HepG2 (cell line): Measurements from ENCODE around the gene TTC19. TPM values are rescaled to one million over a fixed set of nuclear protein-coding genes. Genes with fewer than 3 reads are reported as not detected.

Experiments used
- ATAC-seq: fragments of 200-7000 bp; cut with Tn5 transposase; 3 replicates; pipeline ENCODE4 v1.9.1; 2020; ENCODE audit warnings: mild to moderate bottlenecking, moderate library complexity
- BruUV-seq: library from RNA; stranded (reverse); fragments of 400-500 nt; replicated peaks from 2 replicates; lab custom pipeline; 2021; lab: Mats Ljungman, UMichigan
- CTCF ChIA-PET: fragments of 300-600 bp; formaldehyde crosslinking; extraction: SDS; loops from one replicate; lab custom pipeline; 2021; ENCODE audit warnings: low total read pairs, inconsistent platforms, low intra/inter-chr PET ratio; lab: Yijun Ruan, JAX
- POLR2A ChIA-PET: fragments of 350-600 bp; sonication (Branson Sonifier 250); formaldehyde crosslinking; loops from one replicate; lab custom pipeline; 2020; ENCODE audit warnings: antibody characterized with exemption, inconsistent platforms; lab: Yijun Ruan, JAX
- DNase-seq: peaks from one replicate; pipeline ENCODE4 v3.0.0-alpha.2; 2015; ENCODE audit warnings: low spot score
- FAIRE-seq: peaks from 3 replicates; lab custom pipeline; 2011; peaks lifted over from hg19 to GRCh38; lab: Jason Lieb, UNC
- H2AFZ ChIP-seq: one replicate; pipeline ENCODE4 v1.6.1; 2011; ENCODE audit warnings: low read length, inconsistent platforms
- H3K27ac ChIP-seq: fragments of 300-600 bp; 3 replicates; pipeline ENCODE4 v1.8.0; 2011; ENCODE audit warnings: mixed run types, mild to moderate bottlenecking, mixed read lengths, low read length, inconsistent platforms; ENCODE audit not compliant: insufficient read depth; ENCODE audit errors: extremely low read length
- H3K27me3 ChIP-seq, 2 experiments: fragments of 200-600 bp in 1 of 2; 2 replicates in 1 of 2; 3 replicates in 1 of 2; pipeline versions ENCODE4 v1.6.0 to v1.8.0; 2011; ENCODE audit warnings: low read length in 2 of 2, mild to moderate bottlenecking in 2 of 2, moderate library complexity in 2 of 2, inconsistent platforms in 1 of 2; ENCODE audit not compliant: insufficient read depth in 2 of 2, control insufficient read depth in 1 of 2
- H3K36me3 ChIP-seq, 2 experiments: fragments of 200-600 bp in 1 of 2; replicated peaks in 1 of 2; 2 replicates in 1 of 2; 3 replicates in 1 of 2; pipeline versions ENCODE4 v1.5.1 to v1.8.0; 2011; ENCODE audit warnings: low read length in 2 of 2, inconsistent platforms in 1 of 2; ENCODE audit not compliant: insufficient read depth in 2 of 2, control insufficient read depth in 1 of 2
- H3K4me1 ChIP-seq: 2 replicates; pipeline ENCODE4 v1.5.1; 2012; ENCODE audit warnings: low read length, inconsistent platforms; ENCODE audit not compliant: insufficient read depth
- H3K4me2 ChIP-seq: 2 replicates; pipeline ENCODE4 v1.6.0; 2011; ENCODE audit warnings: low read depth, low read length, inconsistent platforms
- H3K4me3 ChIP-seq, 3 experiments: fragments of 200-600 bp in 1 of 3; sonication (generic), shearing (Covaris generic) in 1 of 3; replicated peaks in 1 of 3; 2 replicates each; pipeline ENCODE4 v1.5.1; 2011 to 2016; ENCODE audit warnings: low read length in 3 of 3, inconsistent platforms in 2 of 3, low read depth in 2 of 3, mild to moderate bottlenecking in 2 of 3, control low read depth in 1 of 3, mixed read lengths in 1 of 3; ENCODE audit not compliant: insufficient read depth in 1 of 3
- H3K79me2 ChIP-seq: one replicate; pipeline ENCODE4 v1.6.1; 2011; ENCODE audit warnings: low read length, inconsistent platforms; ENCODE audit not compliant: insufficient read depth
- H3K9ac ChIP-seq: 2 replicates; pipeline ENCODE4 v1.6.0; 2011; ENCODE audit warnings: mild to moderate bottlenecking, low read depth, low read length, inconsistent platforms; ENCODE audit not compliant: insufficient read depth
- H3K9me3 ChIP-seq: 2 replicates; pipeline ENCODE4 v1.5.1; 2012; ENCODE audit warnings: mild to moderate bottlenecking, low read length
- H4K20me1 ChIP-seq: 2 replicates; pipeline ENCODE4 v1.6.0; 2011; ENCODE audit warnings: inconsistent platforms, mild to moderate bottlenecking, low read length, moderate library complexity; ENCODE audit not compliant: insufficient read depth
- ATF6 ChIP-seq: sonication (generic); formaldehyde crosslinking; conservative IDR thresholded peaks from 2 replicates; pipeline ENCODE4 v1.4.0; 2020; ENCODE audit warnings: missing genetic modification reagents
- ATF7-NPFF ChIP-seq: sonication (generic); formaldehyde crosslinking; IDR thresholded peaks from 2 replicates; pipeline ENCODE4 v1.8.1; 2023; ENCODE audit warnings: mild to moderate bottlenecking, low read depth, missing genetic modification reagents, moderate library complexity
- GTF2F1 ChIP-seq: fragments of 150-350 bp; IDR thresholded peaks from 2 replicates; pipeline ENCODE4 v1.6.1; 2014; ENCODE audit warnings: low read length
- ISL2 ChIP-seq: sonication (generic); formaldehyde crosslinking; IDR thresholded peaks from 2 replicates; pipeline ENCODE4 v1.5.0; 2020; ENCODE audit warnings: missing genetic modification reagents
- KAT7 ChIP-seq: IDR thresholded peaks from 2 replicates; pipeline ENCODE4 v1.6.1; 2018; ENCODE audit warnings: borderline replicate concordance, missing compliant biosample characterization
- KDM6A ChIP-seq: IDR thresholded peaks from 2 replicates; pipeline ENCODE4 v1.6.1; 2016; ENCODE audit warnings: low read depth
- NFE2 ChIP-seq: sonication (generic); formaldehyde crosslinking; IDR thresholded peaks from 2 replicates; pipeline ENCODE4 v1.4.0; 2020; ENCODE audit warnings: missing genetic modification reagents
- RBAK ChIP-seq: sonication (generic); formaldehyde crosslinking; IDR thresholded peaks from 2 replicates; pipeline ENCODE4 v1.5.1; 2020; ENCODE audit warnings: mild to moderate bottlenecking, missing genetic modification reagents
- REXO4 ChIP-seq: sonication (generic); formaldehyde crosslinking; IDR thresholded peaks from 2 replicates; pipeline ENCODE4 v1.8.0; 2022; ENCODE audit warnings: missing genetic modification reagents, mild to moderate bottlenecking, borderline replicate concordance
- RXRA ChIP-seq: sonication (generic); formaldehyde crosslinking; IDR thresholded peaks from 2 replicates; pipeline ENCODE4 v1.5.1; 2020; ENCODE audit warnings: missing genetic modification reagents
- TAF15 ChIP-seq: fragments of 200-400 bp; formaldehyde crosslinking; IDR thresholded peaks from one replicate; pipeline ENCODE4 v1.6.1; 2018; ENCODE audit warnings: mild to moderate bottlenecking, low read depth, low read length; ENCODE audit not compliant: poor library complexity, severe bottlenecking
- ZIK1 ChIP-seq: sonication (generic); formaldehyde crosslinking; IDR thresholded peaks from 2 replicates; pipeline ENCODE4 v1.5.0; 2020; ENCODE audit warnings: mild to moderate bottlenecking, low read depth, missing genetic modification reagents, borderline replicate concordance
- ZMYM3 ChIP-seq: sonication (generic); formaldehyde crosslinking; IDR thresholded peaks from 2 replicates; pipeline ENCODE4 v1.5.1; 2020; ENCODE audit warnings: mild to moderate bottlenecking, missing genetic modification reagents
- ZNF24 ChIP-seq: fragments of 450-650 bp; IDR thresholded peaks from 2 replicates; pipeline ENCODE4 v1.6.1; 2017; ENCODE audit warnings: antibody characterized with exemption, mild to moderate bottlenecking
- ZNF768 ChIP-seq: sonication (generic); formaldehyde crosslinking; IDR thresholded peaks from 2 replicates; pipeline ENCODE4 v1.4.0; 2020; ENCODE audit warnings: missing genetic modification reagents
- ZNF788 ChIP-seq: sonication (generic); formaldehyde crosslinking; IDR thresholded peaks from 2 replicates; pipeline ENCODE4 v1.5.0; 2020; ENCODE audit warnings: mild to moderate bottlenecking, missing genetic modification reagents, borderline replicate concordance
- WGBS: methylation state at CpG from one replicate; pipeline ENCODE4 v1.1.6; 2017; ENCODE audit warnings: low lambda C conversion rate; 5-methylcytosine and 5-hydroxymethylcytosine counted together
- in situ Hi-C: cut with HindIII; loops from 2 replicates; pipeline ENCODE4 v1.10.0; 2017; ENCODE audit warnings: low pct_unique_long_range_greater_than_20kb; ENCODE audit not compliant: extremely low pct_ligation_motif_present
- intact Hi-C: fragments of 100-400 bp; cut with micrococcal nuclease; formaldehyde crosslinking; loops from one replicate; pipeline ENCODE4 v1.10.0; 2022; ENCODE audit not compliant: unreplicated experiment
- polyA plus RNA-seq, 8 experiments: library from polyadenylated mRNA; depleted of rRNA in 3 of 8; stranded (reverse) in 7 of 8; unstranded in 1 of 8; fragments of >200 nt; fragmentation: Illumina TruSeq in 4 of 8; extraction: Trizol in 4 of 8; gene quantifications; 2 replicates each; pipeline versions ENCODE4 v1.2.1 to v1.2.3, GENCODE V29; 2011 to 2016; ENCODE audit warnings: low read depth in 4 of 8, missing spikeins in 1 of 8, mixed read lengths in 1 of 8; ENCODE audit not compliant: insufficient read depth in 1 of 8
- total RNA-seq, 5 experiments: library from RNA; depleted of rRNA; stranded (reverse); fragments of >200 nt; fragmentation: Illumina TruSeq; extraction: Trizol; gene quantifications; 2 replicates each; pipeline ENCODE4 v1.2.3, GENCODE V29; 2016; ENCODE audit warnings: low read depth in 1 of 5
- TF ChIP-seq, protein P1 (sequence below): sonication (generic); formaldehyde crosslinking; IDR thresholded peaks from 2 replicates; pipeline ENCODE4 v1.8.1; 2023; ENCODE audit warnings: missing genetic modification reagents, mild to moderate bottlenecking, borderline replicate concordance
- TF ChIP-seq, protein P2 (sequence below): sonication (generic); formaldehyde crosslinking; IDR thresholded peaks from 2 replicates; pipeline ENCODE4 v1.8.0; 2023; ENCODE audit warnings: mild to moderate bottlenecking, missing genetic modification reagents

The TTC19 gene
- total and polyA plus RNA-seq, 2 of the 13 experiments (the other 11 are each of a cell fraction or from before 2014, with no cell fraction given): 4.4 to 24.3 TPM

GRCh38 chr17:16046966-16047365 is 47.3 kb downstream of the TTC19 start:
- ChIA-PET CTCF (no interaction called here), POLR2A (no interaction called here)
- FAIRE-seq: no peak
- Histone ChIP-seq H3K4me2 (no peak overlapping the region), H3K36me3 (peaks cover 22 to 66% of the 10 kb centered on the region in 2 experiments), H2AFZ (no peak overlapping the region), H3K27ac (no peak overlapping the region), H3K9ac (no peak overlapping the region), H3K27me3 (no peaks in the 10 kb centered on the region), H3K4me1 (peaks cover 28% of the 10 kb centered on the region), H3K79me2 (peaks cover 3% of the 10 kb centered on the region), H3K4me3 (no peak overlapping the region), H4K20me1 (no peaks in the 10 kb centered on the region), H3K9me3 (no peaks in the 10 kb centered on the region)
- ATAC-seq: no peak
- TF ChIP-seq, protein P1, sequence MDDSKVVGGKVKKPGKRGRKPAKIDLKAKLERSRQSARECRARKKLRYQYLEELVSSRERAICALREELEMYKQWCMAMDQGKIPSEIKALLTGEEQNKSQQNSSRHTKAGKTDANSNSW: no peak
- TF ChIP-seq ZNF788 (CRISPR knock-in tag): no peak
- TF ChIP-seq ZIK1: no peak
- no peak for TF ChIP-seq NFE2 (CRISPR knock-in tag)
- no peak for TF ChIP-seq RBAK (CRISPR knock-in tag)
- TF ChIP-seq GTF2F1: no peak
- no peak for TF ChIP-seq RXRA (CRISPR knock-in tag)
- TF ChIP-seq TAF15: no peak
- no peak for TF ChIP-seq ZNF768
- no peak for TF ChIP-seq KAT7
- no peak for TF ChIP-seq ZMYM3 (CRISPR knock-in tag)
- TF ChIP-seq, protein P2, sequence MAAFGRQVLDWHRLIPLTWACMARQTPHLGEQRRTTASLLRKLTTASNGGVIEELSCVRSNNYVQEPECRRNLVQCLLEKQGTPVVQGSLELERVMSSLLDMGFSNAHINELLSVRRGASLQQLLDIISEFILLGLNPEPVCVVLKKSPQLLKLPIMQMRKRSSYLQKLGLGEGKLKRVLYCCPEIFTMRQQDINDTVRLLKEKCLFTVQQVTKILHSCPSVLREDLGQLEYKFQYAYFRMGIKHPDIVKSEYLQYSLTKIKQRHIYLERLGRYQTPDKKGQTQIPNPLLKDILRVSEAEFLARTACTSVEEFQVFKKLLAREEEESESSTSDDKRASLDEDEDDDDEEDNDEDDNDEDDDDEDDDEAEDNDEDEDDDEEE (CRISPR knock-in tag): no peak
- no peak for TF ChIP-seq ATF7-NPFF (CRISPR knock-in tag)
- no peak for TF ChIP-seq KDM6A (CRISPR knock-in tag)
- TF ChIP-seq ZNF24: no peak
- TF ChIP-seq REXO4: no peak
- no peak for TF ChIP-seq ATF6 (CRISPR knock-in tag)
- no peak for TF ChIP-seq ISL2 (CRISPR knock-in tag)
- BruUV-seq: no TSS peak
- in situ Hi-C loops (no loop called here), intact Hi-C loops (no loop called here)
- 100% methylated on average over 3 of the region's 3 CpGs for WGBS
- no peak for DNase-seq
